OCI-LY7 (cell line): ENCODE results near the gene E2F8. TPM values are rescaled to one million over a fixed set of nuclear protein-coding genes. Genes with fewer than 3 reads are reported as not detected.

Source experiments
- BruUV-seq: library from RNA; stranded (reverse); fragments of 400-500 nt; replicated peaks from 2 replicates; lab custom pipeline; 2021; lab: Mats Ljungman, UMichigan
- CTCF ChIA-PET: fragments of 300-600 bp; sonication (Branson Sonifier 250); formaldehyde crosslinking; loops from one replicate; lab custom pipeline; 2022; ENCODE audit warnings: antibody characterized with exemption; ENCODE audit not compliant: unreplicated experiment; lab: Charles Lee
- POLR2A ChIA-PET: fragments of 300-600 bp; sonication (Branson Sonifier 250); formaldehyde crosslinking; loops from one replicate; lab custom pipeline; 2022; ENCODE audit warnings: antibody characterized with exemption; lab: Charles Lee
- DNase-seq: peaks from one replicate; pipeline ENCODE4 v3.0.0-alpha.2; 2015; ENCODE audit warnings: low spot score
- H2AFZ ChIP-seq: fragments of 200-600 bp; sonication (generic), shearing (Covaris generic); 2 replicates; pipeline ENCODE4 v1.6.1; 2014; ENCODE audit warnings: mild to moderate bottlenecking, antibody characterized with exemption, low read length, moderate library complexity
- H3K27ac ChIP-seq: fragments of 200-600 bp; sonication (generic); 2 replicates; pipeline ENCODE4 v1.5.1; 2014; ENCODE audit warnings: mixed run types, low read depth, mild to moderate bottlenecking, moderate library complexity, low read length, inconsistent platforms; ENCODE audit not compliant: poor library complexity, severe bottlenecking
- H3K36me3 ChIP-seq: fragments of 200-600 bp; sonication (generic); 2 replicates; pipeline ENCODE4 v1.6.1; 2014; ENCODE audit warnings: mild to moderate bottlenecking, antibody characterized with exemption, low read length, moderate library complexity, mixed read lengths; ENCODE audit not compliant: insufficient read depth
- H3K4me1 ChIP-seq: fragments of 200-600 bp; sonication (generic); 2 replicates; pipeline ENCODE4 v1.5.1; 2014; ENCODE audit warnings: mild to moderate bottlenecking, low read length; ENCODE audit not compliant: insufficient read depth, poor library complexity, severe bottlenecking
- H3K4me2 ChIP-seq: fragments of 200-600 bp; sonication (generic); 2 replicates; pipeline ENCODE4 v1.6.1; 2014; ENCODE audit warnings: mild to moderate bottlenecking, low read length
- H3K4me3 ChIP-seq: fragments of 200-600 bp; sonication (generic); 2 replicates; pipeline ENCODE4 v1.5.1; 2014; ENCODE audit warnings: mild to moderate bottlenecking, low read depth, low read length; ENCODE audit not compliant: poor library complexity, severe bottlenecking
- H3K79me2 ChIP-seq: fragments of 200-600 bp; sonication (generic); 2 replicates; pipeline ENCODE4 v1.6.1; 2016; ENCODE audit warnings: low read depth, mild to moderate bottlenecking, low read length, moderate library complexity, mixed read lengths; ENCODE audit not compliant: insufficient read depth
- H3K9me2 ChIP-seq: fragments of 200-600 bp; sonication (generic); 2 replicates; pipeline ENCODE4 v1.6.1; 2016; ENCODE audit warnings: mild to moderate bottlenecking, low read length, mixed read lengths; ENCODE audit not compliant: insufficient read depth
- H3K9me3 ChIP-seq: fragments of 200-600 bp; sonication (generic); 2 replicates; pipeline ENCODE4 v1.6.1; 2014; ENCODE audit warnings: mild to moderate bottlenecking, mixed run types, low read length, mixed read lengths
- H4K20me1 ChIP-seq: fragments of 200-600 bp; sonication (generic); 2 replicates; pipeline ENCODE4 v1.6.1; 2014; ENCODE audit warnings: mild to moderate bottlenecking, antibody characterized with exemption, low read length, moderate library complexity, mixed read lengths; ENCODE audit not compliant: insufficient read depth
- EZH2phosphoT487 ChIP-seq: fragments of 200-600 bp; sonication (generic); IDR thresholded peaks from 2 replicates; pipeline ENCODE4 v1.6.1; 2018; ENCODE audit warnings: low read depth, borderline replicate concordance, mild to moderate bottlenecking, mixed run types, antibody characterized with exemption, low read length, moderate library complexity, mixed read lengths
- intact Hi-C: fragments of 100-400 bp; cut with micrococcal nuclease; formaldehyde crosslinking; loops from one replicate; pipeline ENCODE4 v1.10.0; 2022; ENCODE audit not compliant: unreplicated experiment
- total RNA-seq, 2 experiments: library from RNA; depleted of rRNA in 1 of 2; stranded (reverse); fragments of >200 nt in 1 of 2; shearing (Covaris generic) in 1 of 2; gene quantifications; 2 replicates each; pipeline ENCODE4 v1.2.3, GENCODE V29; 2014 to 2022
- TF ChIP-seq, protein P1 (sequence below): fragments of 200-600 bp; sonication (generic); conservative IDR thresholded peaks from 2 replicates; pipeline ENCODE4 v1.5.1; 2014; ENCODE audit warnings: mild to moderate bottlenecking, antibody characterized with exemption, low read length, moderate library complexity, mixed read lengths

Gene E2F8
- total RNA-seq, 2 experiments from 2014 or later: 29.3 to 55.7 TPM

DNA sequence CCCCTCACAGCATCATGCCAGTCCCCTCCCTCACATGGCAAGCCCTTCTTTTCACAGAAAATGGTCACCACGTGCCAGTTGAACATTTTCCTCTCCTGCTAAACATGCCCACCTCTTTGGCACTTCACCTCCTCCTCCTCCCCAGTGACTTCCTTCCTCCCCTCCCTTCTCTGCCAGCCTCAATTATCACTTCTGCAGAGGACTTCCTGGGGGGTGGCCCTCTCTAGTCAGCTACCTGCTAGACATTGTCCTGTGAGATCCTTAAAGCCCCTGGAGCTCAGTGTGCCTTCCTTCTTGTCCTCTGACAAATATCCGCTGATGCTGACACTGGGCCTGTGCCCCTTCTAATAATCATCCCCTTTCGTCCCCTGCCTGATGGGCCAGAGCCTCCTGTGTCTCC lies 43.2 kb upstream of the E2F8 start:
- H3K4me3 ChIP-seq: no peak overlapping the region
- no TSS peak for BruUV-seq
- no peak overlapping the region for H2AFZ ChIP-seq
- no peaks in the 10 kb centered on the region for H3K9me2 ChIP-seq
- H3K9me3 ChIP-seq: no peaks in the 10 kb centered on the region
- no peaks in the 10 kb centered on the region for H3K79me2 ChIP-seq
- no peaks in the 10 kb centered on the region for H3K36me3 ChIP-seq
- no peak overlapping the region for H3K27ac ChIP-seq
- no peaks in the 10 kb centered on the region for H4K20me1 ChIP-seq
- TF ChIP-seq, protein P1, sequence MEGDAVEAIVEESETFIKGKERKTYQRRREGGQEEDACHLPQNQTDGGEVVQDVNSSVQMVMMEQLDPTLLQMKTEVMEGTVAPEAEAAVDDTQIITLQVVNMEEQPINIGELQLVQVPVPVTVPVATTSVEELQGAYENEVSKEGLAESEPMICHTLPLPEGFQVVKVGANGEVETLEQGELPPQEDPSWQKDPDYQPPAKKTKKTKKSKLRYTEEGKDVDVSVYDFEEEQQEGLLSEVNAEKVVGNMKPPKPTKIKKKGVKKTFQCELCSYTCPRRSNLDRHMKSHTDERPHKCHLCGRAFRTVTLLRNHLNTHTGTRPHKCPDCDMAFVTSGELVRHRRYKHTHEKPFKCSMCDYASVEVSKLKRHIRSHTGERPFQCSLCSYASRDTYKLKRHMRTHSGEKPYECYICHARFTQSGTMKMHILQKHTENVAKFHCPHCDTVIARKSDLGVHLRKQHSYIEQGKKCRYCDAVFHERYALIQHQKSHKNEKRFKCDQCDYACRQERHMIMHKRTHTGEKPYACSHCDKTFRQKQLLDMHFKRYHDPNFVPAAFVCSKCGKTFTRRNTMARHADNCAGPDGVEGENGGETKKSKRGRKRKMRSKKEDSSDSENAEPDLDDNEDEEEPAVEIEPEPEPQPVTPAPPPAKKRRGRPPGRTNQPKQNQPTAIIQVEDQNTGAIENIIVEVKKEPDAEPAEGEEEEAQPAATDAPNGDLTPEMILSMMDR: no peak
- TF ChIP-seq EZH2phosphoT487: no peak
- no peak overlapping the region for H3K4me2 ChIP-seq
- POLR2A ChIA-PET: interaction anchor here (0.7 kb wide), 1 partner anchor 42 kb away, joined by 4 read pairs; no protein-coding TSS in a partner anchor
- H3K4me1 ChIP-seq: no peaks in the 10 kb centered on the region
- CTCF ChIA-PET: no interaction called here
- no peak for DNase-seq
- intact Hi-C loops: no loop called here

DNA sequence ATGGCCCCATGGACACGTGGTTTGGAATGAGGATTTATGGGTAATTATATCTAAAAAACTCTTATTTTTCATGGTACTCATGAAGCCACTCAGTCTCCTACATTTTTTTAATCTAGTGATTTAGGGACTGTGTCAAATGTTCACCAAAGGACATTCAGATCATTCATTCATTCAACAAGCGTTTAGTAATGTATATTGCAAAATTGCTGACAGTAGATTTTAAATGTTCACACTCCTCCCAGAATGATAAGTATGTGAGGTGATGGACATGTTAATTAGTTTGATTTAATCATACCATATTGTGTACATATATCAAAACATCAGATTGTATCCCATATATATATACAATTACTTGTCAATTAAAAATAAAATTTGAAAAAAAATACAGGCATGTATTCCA lies 40.8 kb upstream of the E2F8 start:
- no peaks in the 10 kb centered on the region for H3K4me1 ChIP-seq
- ChIA-PET POLR2A (no interaction called here), CTCF (no interaction called here)
- H3K79me2 ChIP-seq: no peaks in the 10 kb centered on the region
- no peak overlapping the region for H3K27ac ChIP-seq
- no peaks in the 10 kb centered on the region for H3K9me3 ChIP-seq
- no peaks in the 10 kb centered on the region for H3K9me2 ChIP-seq
- no peaks in the 10 kb centered on the region for H4K20me1 ChIP-seq
- TF ChIP-seq, protein P1: no peak
- TF ChIP-seq EZH2phosphoT487: no peak
- H2AFZ ChIP-seq: no peak overlapping the region
- H3K36me3 ChIP-seq: no peaks in the 10 kb centered on the region
- no TSS peak for BruUV-seq
- intact Hi-C loops: no loop called here
- no peak overlapping the region for H3K4me2 ChIP-seq
- no peak overlapping the region for H3K4me3 ChIP-seq
- DNase-seq: no peak

DNA sequence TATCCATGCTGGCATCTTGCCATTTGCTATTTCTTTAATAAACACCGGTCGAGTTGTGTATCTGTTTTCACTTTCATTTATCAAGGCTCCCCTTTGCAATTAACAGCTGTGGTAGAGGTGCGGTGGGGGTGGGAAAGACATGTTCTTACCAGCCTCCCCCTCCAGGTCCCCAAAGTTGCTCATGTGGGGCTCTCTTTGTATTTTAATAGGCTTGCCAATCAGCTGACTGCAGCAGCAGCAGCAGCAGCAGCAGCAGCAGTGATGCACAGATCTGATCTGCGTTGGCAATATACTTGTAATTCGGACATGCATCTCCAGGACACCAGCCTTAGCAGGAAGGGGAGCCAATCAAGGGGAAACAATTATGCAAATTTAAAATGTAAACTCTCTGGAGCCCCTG lies 40.3 kb upstream of the E2F8 start:
- ChIA-PET CTCF (interaction anchor here (0.7 kb wide), 1 partner anchor 34 kb away, joined by 3 read pairs; no protein-coding TSS in a partner anchor), POLR2A (interaction anchor here (0.7 kb wide), 1 partner anchor 207 kb away, joined by 3 read pairs; no protein-coding TSS in a partner anchor)
- Histone ChIP-seq H3K4me3 (no peak overlapping the region), H3K79me2 (no peaks in the 10 kb centered on the region), H3K9me3 (no peaks in the 10 kb centered on the region), H3K36me3 (no peaks in the 10 kb centered on the region), H4K20me1 (no peaks in the 10 kb centered on the region), H3K9me2 (no peaks in the 10 kb centered on the region), H2AFZ (no peak overlapping the region), H3K4me1 (no peaks in the 10 kb centered on the region), H3K4me2 (no peak overlapping the region), H3K27ac (no peak overlapping the region)
- no TSS peak for BruUV-seq
- DNase-seq: no peak
- TF ChIP-seq, protein P1: no peak
- no peak for TF ChIP-seq EZH2phosphoT487
- intact Hi-C loops: no loop called here
